ENCODE results near the gene MARCHF4. TPM values are rescaled to one million over a fixed set of nuclear protein-coding genes. Genes with fewer than 3 reads are reported as not detected.

The MARCHF4 gene
- total and polyA plus RNA-seq, 2 of the 4 experiments (the other 2 are of a cell fraction), result 2.3 to 12.0 TPM

DNA sequence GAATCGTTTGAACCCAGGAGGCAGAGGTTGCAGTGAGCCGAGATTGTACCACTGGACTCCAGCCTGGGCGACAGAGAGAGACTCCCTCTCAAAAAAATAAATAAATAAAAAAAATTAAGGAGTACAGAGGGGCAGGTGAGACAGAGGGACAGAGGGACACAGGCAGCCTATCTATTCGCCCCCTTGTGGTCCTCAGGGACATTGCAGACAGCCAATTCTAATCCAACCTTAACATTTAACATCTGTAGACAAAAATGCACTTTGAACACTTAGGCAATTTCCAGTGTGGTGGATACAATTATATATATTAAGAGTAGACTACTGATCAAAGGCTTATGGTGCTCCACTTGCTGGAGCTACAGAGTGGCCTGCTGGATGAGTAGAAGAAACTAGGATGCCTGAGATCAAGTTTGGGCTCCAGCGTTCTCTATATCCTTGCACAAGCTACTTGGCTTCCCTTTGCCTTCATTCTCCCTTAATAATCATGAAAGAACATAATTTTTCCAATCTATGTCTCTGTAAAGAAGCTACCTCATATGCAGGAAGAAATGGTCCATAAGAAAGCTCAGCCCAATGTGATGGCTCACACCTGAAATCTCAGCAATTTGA, 31.8 kb upstream of the MARCHF4 start (continued):
- TF ChIP-seq CHD1 (IDR thresholded peaks at IDR 0.05; ENCODE audit: low read depth, low read length), result no peak

GRCh38 chr2:216402751-216403150, 30.5 kb upstream of the MARCHF4 start:
- H3K9me3 ChIP-seq (ENCODE audit: control insufficient read depth, insufficient read depth, low read length), result no peaks in the 10 kb centered on the region
- no TSS peak for BruUV-seq (replicated peaks)
- H4K8ac ChIP-seq (ENCODE audit: low read depth in 2 of 2, low read length in 2 of 2), result no peak overlapping the region
- no peaks in the 10 kb centered on the region for H4K20me1 ChIP-seq (ENCODE audit: insufficient read depth, low read length)
- no peak overlapping the region for H2AK5ac ChIP-seq (ENCODE audit: low read depth, low read length)
- dilution Hi-C loops (cut with HindIII; ENCODE audit: low sequenced_read_pairs, unreplicated experiment) (no loop called here), intact Hi-C loops (cut with micrococcal nuclease) (loop anchor here (5.0 kb wide), 1 partner anchor 75 kb away; no protein-coding TSS in a partner anchor), in situ Hi-C loops (cut with MboI; ENCODE audit: low sequenced_read_pairs) (loop anchor here (25.0 kb wide), 1 partner anchor 190 kb away; no protein-coding TSS in a partner anchor)
- H2AK9ac ChIP-seq (replicated peaks; ENCODE audit: low read depth, low read length, poor library complexity), result no peak overlapping the region
- 83% methylated on average over 2 of the region's 6 CpGs; no CpG with 5 or more reads in 1 of the 2 experiments for WGBS, 2 experiments (ENCODE audit: extremely low coverage in 2 of 2, insufficient read length in 1 of 2)
- CTCF ChIA-PET, result no interaction called here
- no peak overlapping the region for H2BK120ac ChIP-seq (ENCODE audit: low read depth, low read length)
- no peak overlapping the region for H3K4me3 ChIP-seq (ENCODE audit: insufficient read depth, low read depth, low read length)
- no peak overlapping the region for H3K4me2 ChIP-seq (ENCODE audit: low read depth, low read length)
- H3K79me1 ChIP-seq (ENCODE audit: low read depth in 1 of 2, low read length in 2 of 2), result no peaks in the 10 kb centered on the region
- no peaks in the 10 kb centered on the region for H3K36me3 ChIP-seq (ENCODE audit: control insufficient read depth, insufficient read depth, low read length)
- H3K27ac ChIP-seq (ENCODE audit: insufficient read depth, low read length), result no peak overlapping the region
- H2BK20ac ChIP-seq (ENCODE audit: low read depth, low read length), result no peak overlapping the region
- no peaks in the 10 kb centered on the region for H3K4me1 ChIP-seq (ENCODE audit: control insufficient read depth, insufficient read depth, low read length)
- H3K9ac ChIP-seq (ENCODE audit: low read depth, low read length), result no peak overlapping the region
- no peak overlapping the region for H3K56ac ChIP-seq (ENCODE audit: extremely low read depth, insufficient read depth, low read length)
- ATAC-seq (ENCODE audit: low read depth) (no peak), DNase-seq (no peak)
- H3K14ac ChIP-seq (replicated peaks; ENCODE audit: low read depth, low read length), result no peak overlapping the region
- no peaks in the 10 kb centered on the region; the same call in 1 of the 2 replicates for H3K27me3 ChIP-seq (ENCODE audit: control insufficient read depth, insufficient read depth, low read length)
- no peak overlapping the region for H4K5ac ChIP-seq (ENCODE audit: low read depth, low read length)
- no peak overlapping the region for H2AFZ ChIP-seq (replicated peaks; ENCODE audit: low read length, poor library complexity)
- no peak overlapping the region for H3K23ac ChIP-seq (ENCODE audit: low read depth, low read length)
- H4K91ac ChIP-seq (ENCODE audit: insufficient read depth, low read depth, low read length), result no peak overlapping the region; the same call in 1 of the 2 replicates
- POLR2A ChIA-PET (ENCODE audit: unreplicated experiment), result no interaction called here
- no peak overlapping the region for H3K4ac ChIP-seq (ENCODE audit: low read depth, low read length)
- H3K9me1 ChIP-seq (ENCODE audit: insufficient read depth, low read length), result no peaks in the 10 kb centered on the region; the same call in 1 of the 2 replicates
- no peak overlapping the region for H3K18ac ChIP-seq (ENCODE audit: low read depth, low read length)
- no peak overlapping the region for H2BK5ac ChIP-seq (ENCODE audit: low read depth, low read length, poor library complexity, severe bottlenecking)
- peak overlapping the region; percentile 31; the same call in 1 of the 3 replicates for H2BK15ac ChIP-seq (ENCODE audit: low read depth, low read length)
- TF ChIP-seq SMC3 (IDR thresholded peaks at IDR 0.05; ENCODE audit: low read depth, low read length), result no peak
- TF ChIP-seq, protein P1, sequence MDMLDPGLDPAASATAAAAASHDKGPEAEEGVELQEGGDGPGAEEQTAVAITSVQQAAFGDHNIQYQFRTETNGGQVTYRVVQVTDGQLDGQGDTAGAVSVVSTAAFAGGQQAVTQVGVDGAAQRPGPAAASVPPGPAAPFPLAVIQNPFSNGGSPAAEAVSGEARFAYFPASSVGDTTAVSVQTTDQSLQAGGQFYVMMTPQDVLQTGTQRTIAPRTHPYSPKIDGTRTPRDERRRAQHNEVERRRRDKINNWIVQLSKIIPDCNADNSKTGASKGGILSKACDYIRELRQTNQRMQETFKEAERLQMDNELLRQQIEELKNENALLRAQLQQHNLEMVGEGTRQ (IDR thresholded peaks at IDR 0.05; ENCODE audit: low read depth, low read length), result no peak
- no peak for TF ChIP-seq RCOR1 (IDR thresholded peaks at IDR 0.05; ENCODE audit: insufficient replicate concordance, low read length)
- no peak for TF ChIP-seq POLR2A (IDR thresholded peaks at IDR 0.05; ENCODE audit: low read depth, low read length)
- TF ChIP-seq RFX5 (IDR thresholded peaks at IDR 0.05; ENCODE audit: low read depth, low read length), result no peak
- no peak for TF ChIP-seq NFE2L2 (IDR thresholded peaks at IDR 0.05; ENCODE audit: low read depth, low read length)
- TF ChIP-seq ELK1 (IDR thresholded peaks at IDR 0.05; ENCODE audit: borderline replicate concordance, low read depth, low read length), result no peak
- TF ChIP-seq, protein P2, sequence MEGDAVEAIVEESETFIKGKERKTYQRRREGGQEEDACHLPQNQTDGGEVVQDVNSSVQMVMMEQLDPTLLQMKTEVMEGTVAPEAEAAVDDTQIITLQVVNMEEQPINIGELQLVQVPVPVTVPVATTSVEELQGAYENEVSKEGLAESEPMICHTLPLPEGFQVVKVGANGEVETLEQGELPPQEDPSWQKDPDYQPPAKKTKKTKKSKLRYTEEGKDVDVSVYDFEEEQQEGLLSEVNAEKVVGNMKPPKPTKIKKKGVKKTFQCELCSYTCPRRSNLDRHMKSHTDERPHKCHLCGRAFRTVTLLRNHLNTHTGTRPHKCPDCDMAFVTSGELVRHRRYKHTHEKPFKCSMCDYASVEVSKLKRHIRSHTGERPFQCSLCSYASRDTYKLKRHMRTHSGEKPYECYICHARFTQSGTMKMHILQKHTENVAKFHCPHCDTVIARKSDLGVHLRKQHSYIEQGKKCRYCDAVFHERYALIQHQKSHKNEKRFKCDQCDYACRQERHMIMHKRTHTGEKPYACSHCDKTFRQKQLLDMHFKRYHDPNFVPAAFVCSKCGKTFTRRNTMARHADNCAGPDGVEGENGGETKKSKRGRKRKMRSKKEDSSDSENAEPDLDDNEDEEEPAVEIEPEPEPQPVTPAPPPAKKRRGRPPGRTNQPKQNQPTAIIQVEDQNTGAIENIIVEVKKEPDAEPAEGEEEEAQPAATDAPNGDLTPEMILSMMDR (conservative IDR thresholded peaks at IDR 0.05; ENCODE audit: low read depth, low read length), result no peak
- no peak for TF ChIP-seq MAFK (IDR thresholded peaks at IDR 0.05; ENCODE audit: low read depth, low read length)
- no peak for TF ChIP-seq MAZ (IDR thresholded peaks at IDR 0.05; ENCODE audit: borderline replicate concordance, low read depth, low read length)
- no peak for TF ChIP-seq CEBPB (IDR thresholded peaks at IDR 0.05; ENCODE audit: low read depth, low read length)
- TF ChIP-seq MXI1 (IDR thresholded peaks at IDR 0.05; ENCODE audit: borderline replicate concordance, low read depth, low read length), result no peak

Data from IMR-90 (cell line).